K562 (cell line): ENCODE measurements around the gene TPX2. TPM values are rescaled to one million over a fixed set of nuclear protein-coding genes. Genes with fewer than 3 reads are reported as not detected.

Source experiments
- CXXC5 ChIP-seq: fragments of 250-450 bp; sonication (Bioruptor Pico); IDR thresholded peaks from 2 replicates; pipeline ENCODE4 v1.8.0; 2022; ENCODE audit warnings: inconsistent platforms, mild to moderate bottlenecking, moderate library complexity
- ELF2 ChIP-seq: fragments of 250-450 bp; sonication (Bioruptor Pico); IDR thresholded peaks from 2 replicates; pipeline ENCODE4 v1.5.0; 2021; ENCODE audit warnings: mild to moderate bottlenecking
- RBM39 ChIP-seq: fragments of 200-400 bp; formaldehyde crosslinking; optimal IDR thresholded peaks from 2 replicates; pipeline ENCODE3; 2018; ENCODE audit warnings: low read depth, low read length
- ZC3H8 ChIP-seq: fragments of 450-650 bp; IDR thresholded peaks from 2 replicates; pipeline ENCODE4 v1.6.1; 2017
- ZEB2 ChIP-seq: fragments of 450-650 bp; IDR thresholded peaks from 2 replicates; pipeline ENCODE4 v1.6.1; 2016
- ZNF444 ChIP-seq: fragments of 250-450 bp; sonication (Bioruptor Pico); IDR thresholded peaks from 2 replicates; pipeline ENCODE4 v1.4.0; 2020; ENCODE audit warnings: mild to moderate bottlenecking, moderate library complexity
- polyA plus RNA-seq, 8 experiments: library from polyadenylated mRNA; depleted of rRNA in 4 of 8; stranded (reverse) in 5 of 8; unstranded in 3 of 8; fragments of >200 nt; fragmentation: Nextera tagmentation in 2 of 8; fragmentation: Illumina TruSeq in 1 of 8; extraction: Ambion mirVana in 2 of 8; extraction: Trizol in 1 of 8; gene quantifications; 2 replicates each; pipeline versions ENCODE4 v1.2.1 to v1.2.3, GENCODE V29; 2011 to 2014; ENCODE audit warnings: inconsistent platforms in 1 of 8, missing spikeins in 1 of 8
- total RNA-seq, 7 experiments: library from RNA; depleted of rRNA in 6 of 7; stranded (reverse); fragments of >200 nt in 6 of 7; fragmentation: Illumina TruSeq in 2 of 7; extraction: Trizol in 2 of 7; gene quantifications; 2 replicates each; pipeline versions ENCODE4 v1.2.1 to v1.2.3, GENCODE V29; 2011 to 2021; ENCODE audit warnings: low replicate concordance in 1 of 7
- TF ChIP-seq, protein P1 (sequence below), 2 experiments: fragments of 450-650 bp in 1 of 2; IDR thresholded peaks; 2 replicates each; pipeline ENCODE4 v1.6.1; 2011 to 2017; ENCODE audit warnings: low read depth in 2 of 2, antibody characterized with exemption in 1 of 2, borderline replicate concordance in 1 of 2, low read length in 1 of 2, mild to moderate bottlenecking in 1 of 2, mixed read lengths in 1 of 2; ENCODE audit not compliant: control insufficient read depth in 1 of 2
- TF ChIP-seq, protein P2 (sequence below), 2 experiments: fragments of 200-800 bp in 1 of 2; sonication (Bioruptor generic) in 1 of 2; sonication (generic) in 1 of 2; formaldehyde crosslinking in 1 of 2; IDR thresholded peaks in 1 of 2; conservative IDR thresholded peaks in 1 of 2; 2 replicates each; pipeline versions ENCODE4 v1.5.0 to v1.6.1; 2016 to 2020; ENCODE audit warnings: missing compliant biosample characterization in 1 of 2, missing genetic modification characterization in 1 of 2, missing genetic modification reagents in 1 of 2
- TF ChIP-seq, protein P3 (sequence below): fragments of 450-650 bp; formaldehyde crosslinking; IDR thresholded peaks from 2 replicates; pipeline ENCODE4 v1.4.0; 2022; ENCODE audit warnings: missing genetic modification characterization
- TF ChIP-seq, protein P4 (sequence below): fragments of 250-450 bp; sonication (Bioruptor Pico); IDR thresholded peaks from 2 replicates; pipeline ENCODE4 v1.4.0; 2020; ENCODE audit warnings: borderline replicate concordance

The TPX2 gene
- total and polyA plus RNA-seq, 9 of the 15 experiments (the other 6 are each of a cell fraction or from before 2014, with no cell fraction given), result 48.0 to 241 (median 133) TPM

DNA sequence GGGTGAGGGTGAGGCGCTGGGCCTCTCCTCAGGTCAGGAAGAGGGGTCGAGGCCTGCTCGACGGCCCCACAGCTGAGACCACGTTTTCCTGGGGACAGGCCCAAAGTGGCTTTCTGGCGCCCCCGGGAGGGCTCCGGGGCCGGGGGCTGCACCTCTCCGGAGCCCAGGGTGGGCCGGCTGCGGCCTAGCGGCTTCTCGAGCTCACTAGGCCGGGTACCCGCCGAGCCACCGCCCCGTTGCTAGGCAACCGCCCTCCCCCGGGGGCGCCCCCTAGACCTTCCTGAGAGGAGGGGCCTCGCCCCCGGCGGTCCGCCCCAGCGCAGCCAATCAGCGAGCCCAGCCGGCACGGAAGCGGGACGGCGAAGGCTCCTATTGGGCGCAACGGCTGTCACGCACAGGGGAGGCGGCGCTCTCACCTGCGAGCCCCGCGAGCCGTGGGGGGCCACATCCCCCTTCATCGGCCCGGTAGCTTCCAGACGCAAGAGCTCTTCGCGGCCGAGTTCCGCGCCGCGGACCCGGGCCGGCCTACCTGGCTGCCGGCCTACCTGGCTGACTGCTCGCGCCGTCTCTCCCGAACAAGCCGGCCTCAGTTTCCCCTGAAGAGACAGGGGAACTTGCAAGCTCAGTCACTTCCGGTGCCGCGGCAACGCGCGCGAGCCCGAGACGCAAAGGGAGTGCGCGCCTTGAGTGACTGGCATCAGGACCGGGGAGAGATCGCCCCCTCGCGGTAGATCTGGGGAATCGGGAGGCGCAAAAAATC is 15.6 kb upstream of the TPX2 start (continued):
- no peak; the same call in 1 of the 2 replicates for TF ChIP-seq ELF2 (CRISPR knock-in tag)
- TF ChIP-seq, protein P1, sequence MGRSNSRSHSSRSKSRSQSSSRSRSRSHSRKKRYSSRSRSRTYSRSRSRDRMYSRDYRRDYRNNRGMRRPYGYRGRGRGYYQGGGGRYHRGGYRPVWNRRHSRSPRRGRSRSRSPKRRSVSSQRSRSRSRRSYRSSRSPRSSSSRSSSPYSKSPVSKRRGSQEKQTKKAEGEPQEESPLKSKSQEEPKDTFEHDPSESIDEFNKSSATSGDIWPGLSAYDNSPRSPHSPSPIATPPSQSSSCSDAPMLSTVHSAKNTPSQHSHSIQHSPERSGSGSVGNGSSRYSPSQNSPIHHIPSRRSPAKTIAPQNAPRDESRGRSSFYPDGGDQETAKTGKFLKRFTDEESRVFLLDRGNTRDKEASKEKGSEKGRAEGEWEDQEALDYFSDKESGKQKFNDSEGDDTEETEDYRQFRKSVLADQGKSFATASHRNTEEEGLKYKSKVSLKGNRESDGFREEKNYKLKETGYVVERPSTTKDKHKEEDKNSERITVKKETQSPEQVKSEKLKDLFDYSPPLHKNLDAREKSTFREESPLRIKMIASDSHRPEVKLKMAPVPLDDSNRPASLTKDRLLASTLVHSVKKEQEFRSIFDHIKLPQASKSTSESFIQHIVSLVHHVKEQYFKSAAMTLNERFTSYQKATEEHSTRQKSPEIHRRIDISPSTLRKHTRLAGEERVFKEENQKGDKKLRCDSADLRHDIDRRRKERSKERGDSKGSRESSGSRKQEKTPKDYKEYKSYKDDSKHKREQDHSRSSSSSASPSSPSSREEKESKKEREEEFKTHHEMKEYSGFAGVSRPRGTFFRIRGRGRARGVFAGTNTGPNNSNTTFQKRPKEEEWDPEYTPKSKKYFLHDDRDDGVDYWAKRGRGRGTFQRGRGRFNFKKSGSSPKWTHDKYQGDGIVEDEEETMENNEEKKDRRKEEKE (IDR thresholded peaks at IDR 0.05; ENCODE audit: borderline replicate concordance in 1 of 2, control insufficient read depth in 1 of 2, low read depth in 2 of 2, low read length in 1 of 2), result no peak
- peak; percentile 97 for TF ChIP-seq ZEB2
- TF ChIP-seq, protein P2, sequence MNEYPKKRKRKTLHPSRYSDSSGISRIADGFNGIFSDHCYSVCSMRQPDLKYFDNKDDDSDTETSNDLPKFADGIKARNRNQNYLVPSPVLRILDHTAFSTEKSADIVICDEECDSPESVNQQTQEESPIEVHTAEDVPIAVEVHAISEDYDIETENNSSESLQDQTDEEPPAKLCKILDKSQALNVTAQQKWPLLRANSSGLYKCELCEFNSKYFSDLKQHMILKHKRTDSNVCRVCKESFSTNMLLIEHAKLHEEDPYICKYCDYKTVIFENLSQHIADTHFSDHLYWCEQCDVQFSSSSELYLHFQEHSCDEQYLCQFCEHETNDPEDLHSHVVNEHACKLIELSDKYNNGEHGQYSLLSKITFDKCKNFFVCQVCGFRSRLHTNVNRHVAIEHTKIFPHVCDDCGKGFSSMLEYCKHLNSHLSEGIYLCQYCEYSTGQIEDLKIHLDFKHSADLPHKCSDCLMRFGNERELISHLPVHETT (CRISPR knock-in tag; conservative IDR thresholded peaks at IDR 0.05 in 1 of 2, IDR thresholded peaks at IDR 0.05 in 1 of 2), result peak in 1 of 2 experiments; percentile 54; a peak in 1 of 4 replicates
- TF ChIP-seq, protein P3, sequence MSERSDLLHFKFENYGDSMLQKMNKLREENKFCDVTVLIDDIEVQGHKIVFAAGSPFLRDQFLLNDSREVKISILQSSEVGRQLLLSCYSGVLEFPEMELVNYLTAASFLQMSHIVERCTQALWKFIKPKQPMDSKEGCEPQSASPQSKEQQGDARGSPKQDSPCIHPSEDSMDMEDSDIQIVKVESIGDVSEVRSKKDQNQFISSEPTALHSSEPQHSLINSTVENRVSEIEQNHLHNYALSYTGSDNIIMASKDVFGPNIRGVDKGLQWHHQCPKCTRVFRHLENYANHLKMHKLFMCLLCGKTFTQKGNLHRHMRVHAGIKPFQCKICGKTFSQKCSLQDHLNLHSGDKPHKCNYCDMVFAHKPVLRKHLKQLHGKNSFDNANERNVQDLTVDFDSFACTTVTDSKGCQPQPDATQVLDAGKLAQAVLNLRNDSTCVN (CRISPR knock-in tag), result no peak
- no peak for TF ChIP-seq RBM39
- TF ChIP-seq, protein P4, sequence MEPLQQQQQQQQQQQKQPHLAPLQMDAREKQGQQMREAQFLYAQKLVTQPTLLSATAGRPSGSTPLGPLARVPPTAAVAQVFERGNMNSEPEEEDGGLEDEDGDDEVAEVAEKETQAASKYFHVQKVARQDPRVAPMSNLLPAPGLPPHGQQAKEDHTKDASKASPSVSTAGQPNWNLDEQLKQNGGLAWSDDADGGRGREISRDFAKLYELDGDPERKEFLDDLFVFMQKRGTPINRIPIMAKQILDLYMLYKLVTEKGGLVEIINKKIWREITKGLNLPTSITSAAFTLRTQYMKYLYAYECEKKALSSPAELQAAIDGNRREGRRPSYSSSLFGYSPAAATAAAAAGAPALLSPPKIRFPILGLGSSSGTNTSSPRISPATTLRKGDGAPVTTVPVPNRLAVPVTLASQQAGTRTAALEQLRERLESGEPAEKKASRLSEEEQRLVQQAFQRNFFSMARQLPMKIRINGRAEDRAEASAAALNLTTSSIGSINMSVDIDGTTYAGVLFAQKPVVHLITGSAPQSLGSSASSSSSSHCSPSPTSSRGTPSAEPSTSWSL (CRISPR knock-in tag), result no peak
- no peak for TF ChIP-seq ZNF444
- peak; percentile 94 for TF ChIP-seq CXXC5 (CRISPR knock-in tag)
- TF ChIP-seq ZC3H8, result no peak
